Limb (tissue), 2 donors: ENCODE data around the gene SPOCK3.
"Not testable (repeated sequence)": the region's sequence is repeated elsewhere in the genome, so short reads cannot be mapped to it uniquely, and the experiment has no call there.

ENCODE experiments used
- DNase-seq, 2 donors: peaks; one replicate each; pipeline ENCODE4 v3.0.0-alpha.2; 2016; ENCODE audit errors: extremely low spot score in 2 of 2

Gene SPOCK3

GRCh38 chr4:167234316-167234881 is at the start of gene SPOCK3:
Gene SPOCK3, minus strand, starts transcription at chr4:167234494.
- DNase-seq, result peak; percentile 70 to 81

DNA sequence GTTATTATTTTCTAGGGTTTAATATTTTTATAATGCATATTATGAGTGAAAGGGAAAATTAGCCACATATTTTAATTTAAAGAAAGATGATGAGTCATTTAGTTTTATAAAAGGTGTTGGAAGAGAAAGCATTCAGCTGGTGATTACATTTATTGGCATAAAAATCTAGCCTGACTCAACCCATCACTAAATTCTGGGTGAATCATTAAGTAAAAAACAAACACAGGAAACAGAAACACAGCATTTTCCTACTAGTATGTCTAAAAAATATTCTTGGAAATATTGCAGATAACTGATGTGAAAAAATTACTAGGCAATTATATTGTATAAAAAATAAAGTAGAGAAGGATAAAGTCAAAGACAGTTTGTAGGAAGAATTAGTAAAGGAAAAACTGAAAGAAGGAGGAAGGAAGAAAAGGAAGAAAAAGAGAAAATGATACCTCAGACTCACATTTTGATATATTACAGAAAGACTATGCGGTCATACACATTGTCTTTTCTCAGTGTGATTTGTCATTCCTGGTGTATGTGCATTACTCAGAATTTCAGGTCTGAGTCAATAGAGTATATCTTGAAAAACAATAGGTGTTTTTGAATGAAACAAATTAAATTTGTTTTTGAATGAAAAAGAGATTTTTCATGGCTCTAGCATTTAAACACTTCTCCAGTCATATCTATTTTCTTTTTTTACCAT is 48.0 kb upstream of the SPOCK3 start:
- DNase-seq, result no peak

DNA sequence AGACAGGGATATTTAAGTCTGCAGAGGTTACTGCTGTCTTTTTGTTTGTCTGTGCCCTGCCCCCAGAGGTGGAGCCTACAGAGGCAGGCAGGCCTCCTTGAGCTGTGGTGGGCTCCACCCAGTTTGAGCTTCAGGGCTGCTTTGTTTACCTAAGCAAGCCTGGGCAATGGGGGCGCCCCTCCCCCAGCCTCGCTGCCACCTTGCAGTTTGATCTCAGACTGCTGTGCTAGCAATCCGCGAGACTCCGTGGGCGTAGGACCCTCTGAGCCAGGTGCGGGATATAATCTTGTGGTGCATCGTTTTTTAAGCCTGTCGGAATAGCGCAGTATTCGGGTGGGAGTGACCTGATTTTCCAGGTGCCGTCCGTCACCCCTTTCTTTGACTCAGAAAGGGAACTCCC is 47.3 kb upstream of the SPOCK3 start:
- not testable (repeated sequence) for DNase-seq

- DNase-seq, result no peak
Observed at GRCh38 chr4:167274351-167274750, 40.1 kb upstream of the SPOCK3 start.

- DNase-seq, result no peak
Observed at GRCh38 chr4:167265231-167265630, 30.9 kb upstream of the SPOCK3 start.

DNA sequence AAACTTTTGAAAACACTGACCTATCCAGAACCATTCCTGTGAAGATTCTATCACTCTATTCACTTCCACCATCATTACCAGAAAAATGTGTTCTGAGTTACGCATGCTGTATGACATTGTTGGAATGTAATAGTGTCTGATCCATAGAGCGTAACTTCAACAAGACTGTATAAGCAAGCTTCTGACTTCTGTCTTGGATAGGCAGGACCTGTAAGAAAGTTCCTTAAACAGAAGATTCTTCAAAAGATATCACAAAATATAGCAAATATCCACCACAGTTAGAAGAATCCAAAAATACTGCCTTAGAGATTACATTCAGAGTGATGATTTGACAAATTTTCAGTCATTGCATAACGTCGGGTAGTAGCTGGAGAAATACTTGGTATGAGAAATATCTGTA is 14.0 kb upstream of the SPOCK3 start:
- no peak for DNase-seq

DNA sequence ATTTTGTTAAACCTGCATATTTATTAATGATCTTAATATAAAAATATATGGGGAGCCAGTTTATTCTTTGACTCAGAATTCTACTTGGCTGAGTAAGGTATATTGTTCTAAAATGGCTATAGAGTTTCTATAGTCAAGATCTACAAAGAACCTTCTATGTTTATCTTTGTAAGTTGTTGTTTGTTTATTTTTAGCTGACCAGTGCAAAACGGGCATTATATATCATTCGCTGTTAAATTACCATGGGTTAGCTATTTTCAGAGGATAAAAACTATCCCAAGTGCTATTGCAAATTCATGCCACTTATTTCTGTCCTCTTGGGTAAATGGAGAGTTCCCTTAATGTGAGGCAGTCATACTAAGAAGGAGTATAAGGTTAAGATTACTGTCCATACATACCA is 5.3 kb upstream of the SPOCK3 start:
- DNase-seq, result no peak

DNA sequence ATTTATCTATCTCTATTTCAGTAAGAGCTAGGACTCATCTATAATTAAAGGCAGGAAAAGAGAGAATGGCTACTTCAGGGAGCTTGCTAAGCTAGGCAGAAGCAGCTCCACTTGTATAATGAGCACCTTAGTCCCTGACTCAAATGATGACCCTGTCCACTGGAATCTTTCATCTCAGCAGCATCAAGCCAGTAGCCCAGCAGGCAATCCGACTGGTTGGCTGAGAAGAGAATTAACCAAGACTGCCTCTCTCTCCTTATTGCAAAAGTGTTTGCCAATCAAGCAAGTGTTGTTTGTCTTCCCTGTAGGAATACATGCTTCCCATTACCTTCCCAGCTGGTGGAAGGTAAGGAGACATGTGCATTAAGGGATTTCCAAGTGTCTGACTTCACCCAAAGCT is 3.9 kb upstream of the SPOCK3 start:
- no peak for DNase-seq

DNA sequence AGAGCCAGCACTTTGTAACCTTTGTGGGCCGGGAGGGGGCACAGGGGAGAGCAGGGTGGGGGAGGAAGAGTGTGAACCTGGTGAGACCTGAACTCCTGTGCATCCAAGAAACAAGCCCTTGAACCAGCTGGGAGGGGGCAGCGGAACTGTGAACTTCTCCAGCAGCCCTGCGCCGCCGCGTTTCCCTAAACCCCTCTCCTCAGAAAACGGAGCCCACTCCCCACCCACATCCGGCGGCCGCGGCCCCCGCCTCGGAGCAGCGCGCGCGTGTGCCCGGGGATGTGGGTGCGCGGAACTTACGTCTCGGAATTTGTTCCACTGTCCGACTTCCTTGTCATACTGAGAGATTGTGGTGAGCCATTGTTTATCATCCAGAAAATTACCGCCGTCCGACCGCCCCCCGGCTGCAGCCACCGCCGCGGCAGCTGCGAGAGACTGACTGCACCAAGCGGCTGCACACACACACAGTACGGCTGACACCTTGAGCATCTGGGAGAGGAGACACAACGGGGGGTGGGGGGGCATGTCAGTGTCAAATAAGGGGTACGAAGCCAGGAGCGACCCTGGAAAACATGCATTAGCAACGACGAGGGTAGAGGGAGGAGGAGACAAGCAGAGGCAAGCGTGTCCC is 494 bp downstream of the SPOCK3 start:
- DNase-seq, result peak in 1 of 2 donors; percentile 67

DNA sequence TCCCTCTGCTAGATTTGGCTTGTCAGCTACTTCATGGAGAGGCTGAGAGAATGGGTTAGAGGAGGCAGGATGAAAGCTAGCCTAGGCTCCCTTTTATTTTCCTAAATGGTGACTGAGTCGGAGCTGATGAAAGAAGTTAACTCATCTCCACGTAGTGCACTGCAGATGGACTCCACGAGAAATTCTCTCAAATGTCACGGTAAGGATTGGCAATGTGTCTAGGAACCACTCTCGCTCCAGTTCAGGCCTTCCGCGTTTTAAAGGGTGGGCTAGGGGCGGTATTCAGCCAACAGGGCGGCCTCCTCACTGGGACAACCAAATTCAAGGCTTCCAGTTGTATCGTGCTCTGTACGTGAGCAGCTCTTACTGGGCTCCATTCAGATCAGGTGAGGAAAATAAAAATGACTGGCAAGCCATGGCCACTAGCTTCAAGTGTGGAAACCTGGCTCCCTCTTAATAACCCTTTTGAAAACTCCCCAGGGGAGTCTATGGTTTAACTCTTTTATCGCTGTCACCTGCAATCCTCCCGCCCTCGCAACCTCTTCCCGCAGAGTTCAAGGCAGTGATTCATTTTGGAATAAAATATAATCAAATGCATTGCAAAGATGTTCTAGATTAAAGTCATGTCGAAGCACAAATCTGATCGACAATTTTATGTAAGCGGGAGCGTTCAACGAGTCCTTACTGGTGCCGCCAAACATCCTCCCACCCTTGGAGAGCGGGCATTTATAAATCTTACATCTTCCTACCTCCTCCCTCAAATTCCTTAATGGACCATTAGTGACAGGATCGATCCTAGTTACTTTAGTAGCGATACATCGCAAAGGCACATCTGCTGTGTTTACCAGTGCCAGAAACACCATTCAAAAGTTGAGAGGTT is 1.2 kb downstream of the SPOCK3 start:
- DNase-seq, result peak in 1 of 2 donors; percentile 34

GRCh38 chr4:167230744-167231143 is 3.5 kb downstream of the SPOCK3 start:
- DNase-seq, result no peak

GRCh38 chr4:167222099-167222498 is 12.2 kb downstream of the SPOCK3 start:
- DNase-seq, result no peak

DNA sequence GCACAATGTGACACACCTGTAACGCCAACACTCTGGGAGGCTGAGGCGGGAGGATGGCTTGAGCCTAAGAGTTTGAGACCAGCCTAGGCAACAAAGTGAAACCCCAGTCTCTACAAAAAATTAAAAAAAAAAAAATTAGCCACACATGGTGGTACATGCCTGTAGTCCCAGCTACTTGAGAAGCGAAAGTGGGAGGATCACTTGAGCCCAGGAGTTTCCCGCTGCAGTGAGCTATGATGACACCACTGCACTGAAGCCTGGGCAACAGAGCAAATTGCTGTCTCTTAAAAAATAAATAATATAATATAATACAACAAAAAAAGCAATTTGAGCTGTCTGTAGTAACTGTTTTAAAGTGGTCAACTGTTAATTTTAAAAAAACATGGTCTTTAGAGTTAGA is 13.2 kb downstream of the SPOCK3 start:
- no peak for DNase-seq

GRCh38 chr4:167218022-167218608 is 16.2 kb downstream of the SPOCK3 start:
- DNase-seq, result no peak

GRCh38 chr4:167216783-167217182 is 17.5 kb downstream of the SPOCK3 start:
- DNase-seq, result no peak

GRCh38 chr4:167210166-167210565 is 24.1 kb downstream of the SPOCK3 start:
- DNase-seq, result no peak

DNA sequence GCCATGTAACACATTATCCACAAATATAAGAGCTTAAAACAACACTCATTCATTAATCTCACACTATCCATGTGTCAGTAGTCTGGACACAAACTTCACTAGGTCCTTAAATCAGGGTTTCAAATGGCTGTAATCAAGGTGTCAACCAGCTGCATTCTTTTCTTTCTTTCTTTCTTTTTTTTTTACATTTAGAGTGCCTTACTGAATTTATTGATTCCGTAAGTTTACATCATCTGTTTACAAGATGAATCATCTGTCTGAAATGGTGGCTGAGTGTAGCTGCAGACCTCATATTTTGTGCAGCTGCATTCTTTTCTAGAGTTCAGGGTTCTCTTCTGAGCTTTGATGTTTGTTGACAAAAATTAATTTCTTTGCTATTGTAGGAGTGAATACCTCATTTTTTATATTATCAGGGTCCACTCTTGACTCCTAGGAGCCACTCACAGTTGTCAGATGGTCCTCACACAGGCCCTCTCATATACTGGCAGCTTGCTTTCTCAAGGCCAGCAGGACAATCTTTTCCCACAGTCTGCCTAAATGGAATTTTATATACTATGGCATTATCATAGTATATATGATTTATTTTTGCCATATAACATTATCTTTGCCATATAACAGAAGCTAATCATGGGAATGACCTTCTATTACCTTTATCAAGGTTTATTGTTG is 37.8 kb downstream of the SPOCK3 start:
- no peak for DNase-seq

DNA sequence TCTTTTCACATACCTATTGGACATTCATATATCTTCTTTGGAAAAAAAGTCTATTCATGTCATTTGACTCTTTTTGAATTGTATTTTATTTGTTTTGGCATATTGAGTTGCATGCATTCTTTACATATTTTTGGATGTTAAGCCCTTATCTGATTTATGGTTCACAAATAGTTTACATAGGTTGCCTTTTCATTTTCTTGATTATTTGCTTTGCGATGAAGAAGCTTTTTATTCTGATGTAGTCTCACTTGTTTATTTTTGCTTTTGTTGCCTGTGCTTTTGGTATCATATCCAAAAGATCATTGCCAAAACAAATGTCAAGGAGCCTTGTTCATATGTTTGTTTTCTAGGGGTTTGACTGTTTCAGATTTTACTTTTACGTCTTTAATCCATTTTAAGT is 43.9 kb downstream of the SPOCK3 start:
- DNase-seq, result no peak

- no peak for DNase-seq
Observed at GRCh38 chr4:167185465-167185864, 48.8 kb downstream of the SPOCK3 start.

DNA sequence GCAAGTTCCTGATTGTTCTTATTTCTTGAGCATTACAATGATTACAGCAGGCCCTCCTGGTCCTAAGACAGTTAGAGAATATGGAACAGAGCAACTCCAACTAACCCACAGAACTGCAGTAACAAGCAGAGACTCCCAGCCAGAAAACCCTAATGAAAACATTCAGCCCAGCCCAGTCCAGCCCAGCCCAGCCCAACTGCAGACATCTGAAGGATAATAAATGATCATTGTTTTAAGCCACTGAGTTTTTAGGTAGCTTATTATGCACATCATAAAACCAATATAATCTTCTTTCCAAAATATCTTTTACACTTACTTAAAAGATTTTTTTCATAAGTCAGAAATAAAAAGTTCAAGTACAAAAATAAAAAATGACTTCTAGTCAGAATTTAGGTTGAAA is 51.3 kb downstream of the SPOCK3 start:
- no peak for DNase-seq

- DNase-seq, result no peak
Observed at GRCh38 chr4:167177925-167178324, 56.4 kb downstream of the SPOCK3 start.
